CD4-positive, alpha-beta T cell treated with Interleukin-4 for 4 hours (primary cell): Measurements from ENCODE around the gene KIF27.
"Not testable (repeated sequence)": the region's sequence is repeated elsewhere in the genome, so short reads cannot be mapped to it uniquely, and the experiment has no call there.

Experiments
- DNase-seq: peaks from one replicate; pipeline ENCODE4 v3.0.0-alpha.2; 2020

KIF27 gene

GRCh38 chr9:83932851-83933250 is 11.6 kb upstream of the KIF27 start:
- DNase-seq = no peak

GRCh38 chr9:83932011-83932410 is 10.8 kb upstream of the KIF27 start:
- no peak for DNase-seq

- no peak for DNase-seq
These were observed 9.6 kb upstream of the KIF27 start for GRCh38 chr9:83930881-83931280.

- no peak for DNase-seq
These were observed 6.4 kb upstream of the KIF27 start for GRCh38 chr9:83927591-83927990.

- DNase-seq = peak; percentile 69
These were observed 734 bp downstream of the KIF27 start for GRCh38 chr9:83920469-83920926.

- DNase-seq = no peak
These were observed 2.1 kb downstream of the KIF27 start for GRCh38 chr9:83919111-83919510.

GRCh38 chr9:83912194-83912593 is 9.0 kb downstream of the KIF27 start:
- DNase-seq = peak; percentile 63

- no peak for DNase-seq
These were observed 15.1 kb downstream of the KIF27 start for GRCh38 chr9:83906144-83906543.

- DNase-seq = not testable (repeated sequence)
These were observed 20.6 kb downstream of the KIF27 start for GRCh38 chr9:83900615-83901014.

GRCh38 chr9:83894301-83894700 is 26.9 kb downstream of the KIF27 start:
- DNase-seq = not testable (repeated sequence)

- not testable (repeated sequence) for DNase-seq
These were observed 34.7 kb downstream of the KIF27 start for GRCh38 chr9:83886498-83886897.

GRCh38 chr9:83885559-83886240 is 35.5 kb downstream of the KIF27 start:
- DNase-seq = not testable (repeated sequence)

- DNase-seq = not testable (repeated sequence)
These were observed 39.4 kb downstream of the KIF27 start for GRCh38 chr9:83881687-83882408.

GRCh38 chr9:83875559-83875958 is 45.7 kb downstream of the KIF27 start:
- not testable (repeated sequence) for DNase-seq

GRCh38 chr9:83849895-83850294 is 71.3 kb downstream of the KIF27 start:
- DNase-seq = not testable (repeated sequence)

- not testable (repeated sequence) for DNase-seq
These were observed 84.1 kb downstream of the KIF27 start for GRCh38 chr9:83837070-83837643.

GRCh38 chr9:83830426-83831071 is 90.7 kb downstream of the KIF27 start:
- not testable (repeated sequence) for DNase-seq

- not testable (repeated sequence) for DNase-seq
These were observed 96.1 kb downstream of the KIF27 start for GRCh38 chr9:83824986-83825623.

- DNase-seq = peak; percentile 92
These were observed 103.6 kb downstream of the KIF27 start, which contains the start of gene GKAP1 for GRCh38 chr9:83817356-83818278. GKAP1 (minus strand) TSS chr9:83817769; CDS start chr9:83806517, 11,252 bp downstream.

GRCh38 chr9:83817011-83817355 is 104.2 kb downstream of the KIF27 start:
- peak; percentile 19 for DNase-seq

GRCh38 chr9:83815120-83815519 is 106.1 kb downstream of the KIF27 start:
- not testable (repeated sequence) for DNase-seq

GRCh38 chr9:83809213-83809612 is 112.0 kb downstream of the KIF27 start:
- not testable (repeated sequence) for DNase-seq
